ENCODE data around the gene BTBD16.
A peak's percentile ranks its signal among the peaks of the same experiment; 100 is the strongest.

BTBD16 gene

DNA sequence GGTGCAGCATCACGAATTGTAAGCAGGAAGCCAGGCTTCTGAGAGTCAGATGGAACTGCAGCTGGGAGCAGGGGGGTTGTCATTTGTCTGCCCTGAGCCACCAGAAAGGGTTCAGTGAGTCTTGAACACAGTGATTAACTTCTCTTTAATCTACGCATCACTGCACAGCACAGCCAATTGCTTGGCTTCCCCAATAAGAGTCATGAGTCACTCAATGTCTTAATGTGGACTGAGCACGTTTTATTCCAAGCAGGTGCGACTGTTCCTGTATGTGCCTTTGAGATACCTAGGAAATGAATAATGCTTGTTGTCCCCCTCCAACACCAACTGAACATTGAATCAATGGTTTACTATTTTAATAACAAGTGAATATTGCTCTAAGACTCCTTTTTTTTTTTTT is 77.4 kb downstream of the BTBD16 start:
- TF ChIP-seq Cebpa-rat (IDR thresholded peaks at IDR 0.05), result no peak
- Histone ChIP-seq H3K4me2 (peak overlapping the region; percentile 78), H3K9me3 (peaks cover 8% of the 10 kb centered on the region; the same call in 1 of the 2 replicates), H3K9ac (no peak overlapping the region), H3K4me1 (peaks cover 55% of the 10 kb centered on the region), H3K27ac (no peak overlapping the region), H3K36me3 (no peaks in the 10 kb centered on the region), H4K20me1 (no peaks in the 10 kb centered on the region), H3K27me3 (no peaks in the 10 kb centered on the region), H3K4me3 (no peak overlapping the region; the same call in 1 of the 2 replicates)

GRCh38 chr10:122348935-122349361 is 77.9 kb downstream of the BTBD16 start:
- Histone ChIP-seq H3K9ac (no peak overlapping the region), H4K20me1 (no peaks in the 10 kb centered on the region), H3K4me2 (peak overlapping the region; percentile 78), H3K4me1 (peaks cover 51% of the 10 kb centered on the region), H3K27me3 (no peaks in the 10 kb centered on the region), H3K27ac (no peak overlapping the region), H3K9me3 (peaks cover 8% of the 10 kb centered on the region; the same call in 1 of the 2 replicates), H3K4me3 (no peak overlapping the region), H3K36me3 (no peaks in the 10 kb centered on the region)
- no peak for TF ChIP-seq Cebpa-rat (IDR thresholded peaks at IDR 0.05)

DNA sequence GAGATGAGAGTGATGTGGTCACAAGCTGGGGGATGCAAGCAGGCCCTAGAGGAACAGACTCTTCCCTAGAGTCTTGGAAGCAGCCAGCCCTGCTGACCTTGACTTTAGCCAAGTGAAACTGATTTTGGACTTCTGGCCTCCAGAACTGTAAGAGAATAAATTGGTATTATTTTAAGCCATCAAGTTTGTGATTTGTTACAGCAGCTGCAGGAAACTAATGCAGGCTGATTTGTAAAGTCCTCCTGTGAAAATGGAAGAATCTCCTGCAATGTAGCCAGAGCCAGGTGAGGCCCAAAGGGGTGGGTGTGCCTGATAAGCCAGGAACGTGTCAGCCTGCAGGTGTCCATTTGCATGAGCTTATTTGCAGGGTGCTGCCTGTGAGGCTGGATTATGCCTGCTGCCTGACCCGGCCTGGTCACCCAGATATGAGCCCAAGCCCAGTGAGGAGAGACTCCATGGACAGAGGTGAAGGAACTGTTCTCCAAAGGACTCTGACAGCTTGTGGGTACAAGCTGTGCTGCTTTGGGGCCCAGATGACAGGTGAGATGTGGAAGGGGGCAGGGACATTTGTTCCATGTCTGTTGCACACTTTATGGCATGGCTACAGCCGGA is 78.8 kb downstream of the BTBD16 start:
- Histone ChIP-seq H3K36me3 (no peaks in the 10 kb centered on the region), H3K4me3 (no peak overlapping the region), H3K9me3 (peaks cover 8% of the 10 kb centered on the region; the same call in 1 of the 2 replicates), H3K27me3 (no peaks in the 10 kb centered on the region), H3K27ac (no peak overlapping the region), H4K20me1 (no peaks in the 10 kb centered on the region), H3K9ac (no peak overlapping the region), H3K4me2 (peak overlapping the region; percentile 78), H3K4me1 (peaks cover 42% of the 10 kb centered on the region)
- no peak for TF ChIP-seq Cebpa-rat (IDR thresholded peaks at IDR 0.05)

DNA sequence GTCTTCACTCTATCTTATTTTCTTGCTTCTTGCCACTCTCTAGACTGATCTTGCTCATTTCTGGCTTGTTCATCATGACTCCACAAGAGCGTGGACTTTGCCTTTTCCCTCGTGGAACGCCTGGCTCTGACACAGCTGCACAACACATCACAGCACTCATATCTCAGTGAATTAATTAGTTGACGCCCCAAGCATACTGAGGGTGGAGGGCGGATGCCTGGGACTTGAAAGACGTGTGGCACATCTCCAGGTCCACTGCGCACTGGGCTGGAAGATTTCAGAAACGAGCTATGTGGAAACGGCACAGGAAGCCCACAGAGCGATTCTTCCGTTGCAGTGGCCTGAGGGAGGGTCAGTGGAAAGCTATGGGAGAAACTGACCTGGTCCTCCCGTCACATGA is 79.8 kb downstream of the BTBD16 start:
- H4K20me1 ChIP-seq, result no peaks in the 10 kb centered on the region
- H3K4me3 ChIP-seq, result no peak overlapping the region
- H3K27ac ChIP-seq, result no peak overlapping the region
- H3K36me3 ChIP-seq, result no peaks in the 10 kb centered on the region
- no peaks in the 10 kb centered on the region for H3K27me3 ChIP-seq
- no peak overlapping the region for H3K9ac ChIP-seq
- H3K4me1 ChIP-seq, result peaks cover 40% of the 10 kb centered on the region
- peaks cover 8% of the 10 kb centered on the region; the same call in 1 of the 2 replicates for H3K9me3 ChIP-seq
- no peak overlapping the region for H3K4me2 ChIP-seq
- no peak for TF ChIP-seq Cebpa-rat (IDR thresholded peaks at IDR 0.05)

GRCh38 chr10:122352817-122353525 is 81.9 kb downstream of the BTBD16 start:
- Histone ChIP-seq H3K9ac (no peak overlapping the region), H3K36me3 (no peaks in the 10 kb centered on the region), H3K4me2 (no peak overlapping the region), H3K27ac (no peak overlapping the region), H3K4me3 (no peak overlapping the region), H3K9me3 (no peaks in the 10 kb centered on the region), H3K27me3 (no peaks in the 10 kb centered on the region), H4K20me1 (no peaks in the 10 kb centered on the region), H3K4me1 (peaks cover 22% of the 10 kb centered on the region)
- no peak for TF ChIP-seq Cebpa-rat (IDR thresholded peaks at IDR 0.05)

- H3K9me3 ChIP-seq, result peaks cover 6% of the 10 kb centered on the region; the same call in 1 of the 2 replicates
Measured at GRCh38 chr10:122354383-122354782, 83.3 kb downstream of the BTBD16 start.

GRCh38 chr10:122357685-122358084 is 86.6 kb downstream of the BTBD16 start:
- H4K20me1 ChIP-seq, result no peaks in the 10 kb centered on the region
- no peaks in the 10 kb centered on the region for H3K27me3 ChIP-seq
- H3K9me3 ChIP-seq, result peaks cover 6% of the 10 kb centered on the region; the same call in 1 of the 2 replicates
- H3K4me2 ChIP-seq, result no peak overlapping the region
- no peak overlapping the region for H3K27ac ChIP-seq
- no peaks in the 10 kb centered on the region for H3K36me3 ChIP-seq
- no peaks in the 10 kb centered on the region for H3K4me1 ChIP-seq
- TF ChIP-seq Cebpa-rat (IDR thresholded peaks at IDR 0.05), result no peak
- no peak overlapping the region for H3K9ac ChIP-seq
- no peak overlapping the region for H3K4me3 ChIP-seq

More at GRCh38 chr10:122354383-122354782, 83.3 kb downstream of the BTBD16 start:
- no peak for TF ChIP-seq Cebpa-rat (IDR thresholded peaks at IDR 0.05)
- no peak overlapping the region for H3K4me2 ChIP-seq
- no peaks in the 10 kb centered on the region for H3K27me3 ChIP-seq
- no peak overlapping the region for H3K27ac ChIP-seq
- no peaks in the 10 kb centered on the region for H4K20me1 ChIP-seq
- no peaks in the 10 kb centered on the region for H3K36me3 ChIP-seq
- peaks cover 8% of the 10 kb centered on the region for H3K4me1 ChIP-seq
- H3K4me3 ChIP-seq, result no peak overlapping the region
- no peak overlapping the region for H3K9ac ChIP-seq

DNA sequence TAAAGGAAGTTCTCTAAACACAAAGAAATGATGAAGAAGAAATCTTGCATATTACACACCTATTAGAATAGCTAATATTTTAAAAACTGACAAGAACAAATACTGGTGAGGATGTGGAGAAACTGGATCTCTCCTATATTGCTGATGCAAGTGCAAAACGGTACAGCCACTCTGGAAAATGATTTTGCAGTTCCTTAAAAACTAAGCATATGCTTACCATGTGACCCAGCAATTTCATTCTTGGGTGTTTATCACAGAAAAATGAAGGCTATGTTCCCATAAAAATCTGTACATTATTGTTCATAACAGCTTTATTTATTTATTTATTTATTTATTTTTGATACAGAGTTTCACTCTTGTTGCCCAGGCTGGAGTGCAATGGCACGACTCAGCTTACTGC is 88.5 kb downstream of the BTBD16 start:
- TF ChIP-seq Cebpa-rat (IDR thresholded peaks at IDR 0.05), result no peak
- Histone ChIP-seq H3K27ac (no peak overlapping the region), H3K9me3 (peaks cover 6% of the 10 kb centered on the region; the same call in 1 of the 2 replicates), H3K4me3 (no peak overlapping the region), H4K20me1 (no peaks in the 10 kb centered on the region), H3K9ac (no peak overlapping the region), H3K4me2 (no peak overlapping the region), H3K4me1 (no peaks in the 10 kb centered on the region), H3K27me3 (no peaks in the 10 kb centered on the region), H3K36me3 (no peaks in the 10 kb centered on the region)

DNA sequence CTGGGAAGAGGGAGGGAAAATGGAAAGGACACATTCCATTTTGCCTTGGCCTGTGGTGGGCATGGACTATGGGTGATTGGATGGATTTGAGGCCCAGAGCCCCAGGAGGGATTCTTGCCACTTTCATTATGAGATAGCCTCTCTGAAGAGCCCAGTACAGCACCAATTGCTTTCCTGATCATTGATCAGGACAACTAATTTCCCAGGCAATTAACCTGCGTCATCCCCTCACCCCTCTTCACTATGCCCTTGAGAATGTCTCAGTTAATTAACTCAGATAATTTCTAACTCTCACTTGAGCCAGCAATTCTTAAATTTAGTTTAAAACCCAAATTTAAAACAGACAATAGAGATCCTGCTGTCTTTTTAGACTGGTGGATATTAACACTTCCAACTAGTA is 90.0 kb downstream of the BTBD16 start:
- no peaks in the 10 kb centered on the region for H3K4me1 ChIP-seq
- H3K9ac ChIP-seq, result no peak overlapping the region
- H3K27me3 ChIP-seq, result no peaks in the 10 kb centered on the region
- no peak overlapping the region for H3K4me3 ChIP-seq
- no peak overlapping the region for H3K4me2 ChIP-seq
- no peaks in the 10 kb centered on the region for H4K20me1 ChIP-seq
- no peaks in the 10 kb centered on the region for H3K36me3 ChIP-seq
- no peak overlapping the region for H3K27ac ChIP-seq
- H3K9me3 ChIP-seq, result peaks cover 6% of the 10 kb centered on the region; the same call in 1 of the 2 replicates
- no peak for TF ChIP-seq Cebpa-rat (IDR thresholded peaks at IDR 0.05)

DNA sequence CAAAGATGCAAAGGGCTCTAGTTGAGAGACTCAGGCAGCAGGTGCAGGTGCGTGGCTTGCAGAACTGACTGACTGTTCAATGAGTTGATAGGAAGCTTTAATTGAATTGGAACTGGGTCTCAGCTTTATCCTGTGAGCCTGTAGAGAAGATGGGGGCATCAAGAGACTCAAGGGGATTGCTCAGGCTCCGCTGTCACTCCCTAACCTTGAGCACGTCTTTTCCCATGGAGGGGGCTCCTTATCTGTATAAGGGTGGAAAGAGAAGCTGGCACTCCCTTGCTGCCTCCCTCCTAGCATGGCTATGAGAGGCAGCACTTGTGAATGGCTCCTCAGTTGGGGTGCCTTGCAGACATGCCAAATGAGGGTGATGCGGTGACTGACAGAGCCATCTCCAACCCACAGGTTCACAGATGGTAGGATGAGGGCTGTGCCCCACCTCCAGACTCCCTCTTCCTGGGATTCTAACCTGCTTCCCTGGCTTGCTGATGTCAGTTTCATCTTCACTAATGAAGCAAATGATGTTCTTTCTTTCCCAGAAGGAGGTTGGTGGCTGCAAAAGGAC is 91.0 kb downstream of the BTBD16 start:
- H3K4me2 ChIP-seq, result no peak overlapping the region
- no peak for TF ChIP-seq Cebpa-rat (IDR thresholded peaks at IDR 0.05)

More for the DNA sequence above, 91.0 kb downstream of the BTBD16 start:
- Histone ChIP-seq H3K36me3 (no peaks in the 10 kb centered on the region), H3K27me3 (no peaks in the 10 kb centered on the region), H4K20me1 (no peaks in the 10 kb centered on the region), H3K27ac (no peak overlapping the region), H3K4me1 (no peaks in the 10 kb centered on the region), H3K4me3 (no peak overlapping the region), H3K9me3 (peaks cover 9% of the 10 kb centered on the region), H3K9ac (no peak overlapping the region)
